HCT116 (cell line): Measurements from ENCODE around the gene TMEM45A. TPM values are rescaled to one million over a fixed set of nuclear protein-coding genes. Genes with fewer than 3 reads are reported as not detected.

Experiments
- ATAC-seq: fragments of 200-7000 bp; cut with Tn5 transposase; 2 replicates; pipeline ENCODE4 v1.9.1; 2020; ENCODE audit warnings: mild to moderate bottlenecking, moderate library complexity
- BruUV-seq: library from RNA; stranded (reverse); fragments of 400-500 nt; replicated peaks from 2 replicates; lab custom pipeline; 2021; lab: Mats Ljungman, UMichigan
- CTCF ChIA-PET: fragments of 300-600 bp; sonication (Branson Sonifier 250); formaldehyde crosslinking; loops from one replicate; lab custom pipeline; 2021; ENCODE audit warnings: antibody characterized with exemption; lab: Charles Lee
- POLR2A ChIA-PET: fragments of 300-600, 350-600 bp; sonication (Branson Sonifier 250); formaldehyde crosslinking; loops from one replicate; lab custom pipeline; 2021; ENCODE audit warnings: antibody characterized with exemption; lab: Charles Lee
- RAD21 ChIA-PET, 2 experiments: fragments of 300-600 bp; sonication (Branson Sonifier 250); formaldehyde crosslinking; loops; one replicate each; lab custom pipeline; 2023; ENCODE audit warnings: low total read pairs in 2 of 2; ENCODE audit not compliant: uncharacterized antibody in 2 of 2, unreplicated experiment in 2 of 2, low non-redundant PET in 1 of 2; lab: Charles Lee
- DNase-seq: peaks from one replicate; pipeline ENCODE4 v3.0.0-alpha.2; 2010; ENCODE audit warnings: low read depth, low spot score
- H2AFZ ChIP-seq: fragments of 200-600 bp; shearing (Covaris generic), sonication (generic); 2 replicates; pipeline ENCODE4 v1.6.1; 2017; ENCODE audit warnings: low read depth, mixed run types, mixed read lengths, antibody characterized with exemption, low read length; ENCODE audit not compliant: poor library complexity, severe bottlenecking
- H3K27ac ChIP-seq: 2 replicates; pipeline ENCODE4 v1.5.1; 2012; ENCODE audit warnings: low read depth, low read length
- H3K27me3 ChIP-seq: fragments of 200-600 bp; sonication (generic); 2 replicates; pipeline ENCODE4 v1.6.1; 2016; ENCODE audit warnings: mixed run types, low read length, mixed read lengths; ENCODE audit not compliant: insufficient read depth
- H3K36me3 ChIP-seq, 2 experiments: fragments of 200-500 bp in 1 of 2; fragments of 200-600 bp in 1 of 2; sonication (Bioruptor generic) in 1 of 2; sonication (generic) in 1 of 2; 2 replicates each; pipeline versions ENCODE4 v1.5.1 to v1.6.1; 2014 to 2016; ENCODE audit warnings: low read length in 2 of 2, inconsistent platforms in 1 of 2, mixed read lengths in 1 of 2, mixed run types in 1 of 2; ENCODE audit not compliant: insufficient read depth in 2 of 2, control insufficient read depth in 1 of 2
- H3K4me1 ChIP-seq, 2 experiments: fragments of 200-600 bp in 1 of 2; sonication (generic) in 1 of 2; 2 replicates each; pipeline versions ENCODE4 v1.5.1 to v1.6.1; 2012 to 2017; ENCODE audit warnings: low read length in 2 of 2, inconsistent platforms in 1 of 2, mild to moderate bottlenecking in 1 of 2, mixed read lengths in 1 of 2, mixed run types in 1 of 2, moderate library complexity in 1 of 2; ENCODE audit not compliant: insufficient read depth in 2 of 2, control insufficient read depth in 1 of 2
- H3K4me2 ChIP-seq: fragments of 200-600 bp; sonication (generic); 2 replicates; pipeline ENCODE4 v1.6.1; 2017; ENCODE audit warnings: mixed run types, low read length, mixed read lengths
- H3K4me3 ChIP-seq, 2 experiments: fragments of 200-600 bp in 1 of 2; sonication (generic) in 1 of 2; replicated peaks in 1 of 2; 2 replicates each; pipeline ENCODE4 v1.5.1; 2011 to 2016; ENCODE audit warnings: low read length in 2 of 2, control low read depth in 1 of 2, low read depth in 1 of 2, mild to moderate bottlenecking in 1 of 2, mixed read lengths in 1 of 2, mixed run types in 1 of 2
- H3K79me2 ChIP-seq: fragments of 200-600 bp; sonication (generic); 2 replicates; pipeline ENCODE4 v1.6.1; 2017; ENCODE audit warnings: mild to moderate bottlenecking, mixed run types, low read length, moderate library complexity, mixed read lengths; ENCODE audit not compliant: insufficient read depth
- H3K9ac ChIP-seq: fragments of 200-600 bp; sonication (generic); 2 replicates; pipeline ENCODE4 v1.6.1; 2016; ENCODE audit warnings: low read length, mixed read lengths
- H3K9me2 ChIP-seq: fragments of 200-600 bp; sonication (generic), shearing (Covaris generic); 2 replicates; pipeline ENCODE4 v1.6.1; 2017; ENCODE audit warnings: mixed run types, mild to moderate bottlenecking, moderate library complexity; ENCODE audit not compliant: insufficient read depth
- H3K9me3 ChIP-seq, 2 experiments: fragments of 200-500 bp in 1 of 2; fragments of 200-600 bp in 1 of 2; sonication (Bioruptor generic) in 1 of 2; sonication (generic) in 1 of 2; 2 replicates each; pipeline ENCODE4 v1.6.1; 2014 to 2017; ENCODE audit warnings: low read length in 2 of 2, mixed read lengths in 2 of 2, inconsistent platforms in 1 of 2, low read depth in 1 of 2, mild to moderate bottlenecking in 1 of 2, mixed run types in 1 of 2, moderate library complexity in 1 of 2; ENCODE audit not compliant: control insufficient read depth in 1 of 2, insufficient read depth in 1 of 2
- H4K20me1 ChIP-seq: fragments of 200-600 bp; sonication (generic), shearing (Covaris generic); 2 replicates; pipeline ENCODE4 v1.6.1; 2017; ENCODE audit warnings: mixed run types, mild to moderate bottlenecking, moderate library complexity; ENCODE audit not compliant: insufficient read depth
- ATF3 ChIP-seq: IDR thresholded peaks from 2 replicates; pipeline ENCODE4 v1.6.1; 2012
- CBX3 ChIP-seq: IDR thresholded peaks from 2 replicates; pipeline ENCODE4 v1.6.1; 2012; ENCODE audit warnings: low read depth
- CEBPB ChIP-seq: IDR thresholded peaks from 2 replicates; pipeline ENCODE4 v1.6.1; 2012; ENCODE audit warnings: low read depth
- REST ChIP-seq: IDR thresholded peaks from 2 replicates; pipeline ENCODE4 v1.6.1; 2012; ENCODE audit warnings: low read depth
- SRF ChIP-seq: IDR thresholded peaks from 2 replicates; pipeline ENCODE4 v1.6.1; 2012; ENCODE audit warnings: low read depth
- TCF7L2 ChIP-seq: IDR thresholded peaks from 2 replicates; pipeline ENCODE4 v1.7.0; 2011; ENCODE audit warnings: borderline replicate concordance, inconsistent platforms; ENCODE audit not compliant: insufficient read depth, insufficient read length; ENCODE audit errors: extremely low read depth
- YY1 ChIP-seq: IDR thresholded peaks from 2 replicates; pipeline ENCODE4 v1.6.1; 2011; ENCODE audit warnings: low read length, low read depth, moderate library complexity, mild to moderate bottlenecking; ENCODE audit not compliant: insufficient replicate concordance; ENCODE audit errors: extremely low read depth
- ZBTB33 ChIP-seq: IDR thresholded peaks from 2 replicates; pipeline ENCODE4 v1.6.1; 2011; ENCODE audit warnings: mild to moderate bottlenecking, low read length, moderate library complexity; ENCODE audit not compliant: insufficient replicate concordance; ENCODE audit errors: extremely low read depth
- ZFX ChIP-seq: fragments of 450-650 bp; IDR thresholded peaks from 2 replicates; pipeline ENCODE4 v1.6.1; 2017
- intact Hi-C: fragments of 100-400 bp; cut with micrococcal nuclease; formaldehyde crosslinking; loops from 2 replicates; pipeline ENCODE4 v1.10.0; 2022
- total RNA-seq: library from RNA; stranded (reverse); gene quantifications from one replicate; pipeline ENCODE4 v1.2.1, GENCODE V29; 2021; ENCODE audit not compliant: unreplicated experiment

Gene TMEM45A
- total RNA-seq, 1 experiment from 2014 or later, result 5.0 TPM

- no peak for TF ChIP-seq CEBPB
- TF ChIP-seq CBX3, result no peak
- TF ChIP-seq ZFX, result no peak
- no peak for TF ChIP-seq TCF7L2
- TF ChIP-seq YY1, result no peak
- no peak for TF ChIP-seq ATF3
- no peak for TF ChIP-seq ZBTB33
- TF ChIP-seq REST, result no peak
- no peak for TF ChIP-seq SRF
- ChIA-PET RAD21 (no interaction called here), POLR2A (no interaction called here), CTCF (no interaction called here)
- Histone ChIP-seq H3K9ac (no peak overlapping the region), H3K79me2 (no peaks in the 10 kb centered on the region), H3K36me3 (no peaks in the 10 kb centered on the region), H4K20me1 (no peaks in the 10 kb centered on the region), H3K9me3 (no peaks in the 10 kb centered on the region), H3K4me3 (no peak overlapping the region), H3K4me1 (no peaks in the 10 kb centered on the region), H2AFZ (no peak overlapping the region), H3K9me2 (no peaks in the 10 kb centered on the region), H3K27me3 (no peaks in the 10 kb centered on the region), H3K4me2 (no peak overlapping the region), H3K27ac (no peak overlapping the region)
- DNase-seq, result no peak
- ATAC-seq, result no peak
- no TSS peak for BruUV-seq
- intact Hi-C loops, result no loop called here
These were observed 37.7 kb upstream of the TMEM45A start for GRCh38 chr3:100454677-100455076.
